Caco-2 (cell line): ENCODE data around the gene SPINK14. TPM values are rescaled to one million over a fixed set of nuclear protein-coding genes. Genes with fewer than 3 reads are reported as not detected.

ENCODE experiments used
- BruUV-seq: library from RNA; stranded (reverse); fragments of 400-500 nt; replicated peaks from 2 replicates; lab custom pipeline; 2021; lab: Mats Ljungman, UMichigan
- CTCF ChIA-PET: fragments of 300-600 bp; sonication (Branson Sonifier 250); formaldehyde crosslinking; loops from one replicate; lab custom pipeline; 2022; ENCODE audit warnings: antibody characterized with exemption; lab: Charles Lee
- POLR2A ChIA-PET: fragments of 300-600 bp; sonication (Branson Sonifier 250); formaldehyde crosslinking; loops from one replicate; lab custom pipeline; 2022; ENCODE audit warnings: antibody characterized with exemption; lab: Charles Lee
- DNase-seq, 2 experiments: peaks; one replicate each; pipeline versions ENCODE4 v3.0.0 to v3.0.0-alpha.2; 2020 to 2022
- H3K27me3 ChIP-seq: replicated peaks from 2 replicates; pipeline ENCODE4 v1.6.0; 2011; ENCODE audit warnings: low read length; ENCODE audit not compliant: control insufficient read depth, insufficient read depth
- H3K36me3 ChIP-seq: 2 replicates; pipeline ENCODE4 v1.5.1; 2011; ENCODE audit warnings: low read length; ENCODE audit not compliant: control insufficient read depth, insufficient read depth
- H3K4me1 ChIP-seq: fragments of 250-450 bp; sonication (Bioruptor Pico); 2 replicates; pipeline ENCODE4 v1.5.1; 2020; ENCODE audit warnings: mild to moderate bottlenecking
- H3K4me3 ChIP-seq: 2 replicates; pipeline ENCODE4 v1.5.1; 2011; ENCODE audit warnings: low read depth, mild to moderate bottlenecking, control low read depth, low read length
- H3K9me3 ChIP-seq: fragments of 250-450 bp; sonication (Bioruptor Pico); 2 replicates; pipeline ENCODE4 v1.5.1; 2020; ENCODE audit warnings: mild to moderate bottlenecking, moderate library complexity
- H3K27ac Mint-ChIP-seq: one replicate; pipeline ENCODE4 v1.8.0; 2022; ENCODE audit warnings: mixed read lengths; ENCODE audit not compliant: unreplicated experiment
- H3K27me3 Mint-ChIP-seq: one replicate; pipeline ENCODE4 v1.8.0; 2022; ENCODE audit warnings: mixed read lengths; ENCODE audit not compliant: insufficient read depth, unreplicated experiment
- H3K36me3 Mint-ChIP-seq: one replicate; pipeline ENCODE4 v1.8.0; 2022; ENCODE audit warnings: mild to moderate bottlenecking, mixed read lengths; ENCODE audit not compliant: insufficient read depth, unreplicated experiment
- H3K4me1 Mint-ChIP-seq: one replicate; pipeline ENCODE4 v1.8.0; 2022; ENCODE audit warnings: low read depth, mixed read lengths; ENCODE audit not compliant: unreplicated experiment
- H3K4me3 Mint-ChIP-seq: one replicate; pipeline ENCODE4 v1.8.0; 2022; ENCODE audit warnings: mild to moderate bottlenecking, moderate library complexity, mixed read lengths; ENCODE audit not compliant: unreplicated experiment
- H3K9me3 Mint-ChIP-seq: one replicate; pipeline ENCODE4 v1.8.0; 2022; ENCODE audit warnings: mixed read lengths; ENCODE audit not compliant: unreplicated experiment
- intact Hi-C: fragments of 100-400 bp; cut with micrococcal nuclease; formaldehyde crosslinking; loops from one replicate; pipeline ENCODE4 v1.10.0; 2022; ENCODE audit not compliant: unreplicated experiment
- total RNA-seq: library from RNA; stranded (reverse); gene quantifications from 2 replicates; pipeline ENCODE4 v1.2.3, GENCODE V29; 2022
- TF ChIP-seq, protein P1 (sequence below), 2 experiments: fragments of 200-600 bp in 1 of 2; IDR thresholded peaks; 1 replicate in 1 of 2; 2 replicates in 1 of 2; pipeline versions ENCODE4 v1.5.1 to v1.8.0; 2011 to 2022; ENCODE audit warnings: antibody characterized with exemption in 1 of 2, control low read depth in 1 of 2, inconsistent platforms in 1 of 2, low read depth in 1 of 2, low read length in 1 of 2, mild to moderate bottlenecking in 1 of 2, moderate library complexity in 1 of 2; ENCODE audit not compliant: insufficient read depth in 1 of 2, severe bottlenecking in 1 of 2, unreplicated experiment in 1 of 2

The SPINK14 gene
- total RNA-seq, 1 experiment from 2014 or later, result not detected

DNA sequence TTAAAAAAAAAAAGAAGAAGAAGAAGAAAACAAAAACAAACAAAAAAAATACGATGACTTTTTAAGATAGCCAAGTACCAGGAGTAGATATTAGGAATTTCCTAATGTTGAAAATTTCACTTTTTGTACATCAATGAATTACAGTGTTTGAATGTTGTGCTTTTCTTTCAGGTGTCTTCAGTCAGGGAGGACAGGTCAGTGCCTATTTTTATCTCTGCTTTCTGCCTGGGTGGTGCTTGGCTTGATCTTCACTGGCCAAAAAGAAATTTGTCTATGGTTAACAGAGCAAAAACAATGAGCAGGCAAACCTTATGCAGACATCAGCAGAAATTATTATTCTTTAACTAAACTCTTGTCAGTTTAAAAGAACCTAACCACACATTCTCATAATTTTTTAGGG, 37.5 kb downstream of the SPINK14 start:
- BruUV-seq, result no TSS peak

DNA sequence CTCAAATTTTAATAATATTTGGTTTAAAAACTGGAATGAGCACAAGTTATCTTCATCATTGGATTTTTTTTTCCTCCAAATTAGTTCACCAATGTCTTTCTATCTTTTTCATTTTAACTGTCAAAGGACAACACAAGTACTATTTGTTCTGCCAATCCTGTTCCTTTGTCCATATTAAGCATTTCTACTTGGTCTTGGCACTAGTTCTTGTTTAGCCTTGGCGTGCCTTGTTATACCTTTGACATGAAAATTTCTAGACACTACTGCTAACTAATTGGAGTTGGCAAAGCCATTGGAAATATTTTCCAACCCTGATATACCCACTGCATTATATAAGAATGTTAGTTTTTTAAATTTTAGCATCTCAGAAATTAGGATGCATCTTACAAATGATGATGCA, 38.3 kb downstream of the SPINK14 start:
- TF ChIP-seq, protein P1, sequence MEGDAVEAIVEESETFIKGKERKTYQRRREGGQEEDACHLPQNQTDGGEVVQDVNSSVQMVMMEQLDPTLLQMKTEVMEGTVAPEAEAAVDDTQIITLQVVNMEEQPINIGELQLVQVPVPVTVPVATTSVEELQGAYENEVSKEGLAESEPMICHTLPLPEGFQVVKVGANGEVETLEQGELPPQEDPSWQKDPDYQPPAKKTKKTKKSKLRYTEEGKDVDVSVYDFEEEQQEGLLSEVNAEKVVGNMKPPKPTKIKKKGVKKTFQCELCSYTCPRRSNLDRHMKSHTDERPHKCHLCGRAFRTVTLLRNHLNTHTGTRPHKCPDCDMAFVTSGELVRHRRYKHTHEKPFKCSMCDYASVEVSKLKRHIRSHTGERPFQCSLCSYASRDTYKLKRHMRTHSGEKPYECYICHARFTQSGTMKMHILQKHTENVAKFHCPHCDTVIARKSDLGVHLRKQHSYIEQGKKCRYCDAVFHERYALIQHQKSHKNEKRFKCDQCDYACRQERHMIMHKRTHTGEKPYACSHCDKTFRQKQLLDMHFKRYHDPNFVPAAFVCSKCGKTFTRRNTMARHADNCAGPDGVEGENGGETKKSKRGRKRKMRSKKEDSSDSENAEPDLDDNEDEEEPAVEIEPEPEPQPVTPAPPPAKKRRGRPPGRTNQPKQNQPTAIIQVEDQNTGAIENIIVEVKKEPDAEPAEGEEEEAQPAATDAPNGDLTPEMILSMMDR (IDR thresholded peaks at IDR 0.05; ENCODE audit: insufficient read depth in 1 of 2, low read depth in 1 of 2, low read length in 1 of 2, severe bottlenecking in 1 of 2, unreplicated experiment in 1 of 2), result no peak
- Histone ChIP-seq H3K27me3 (no peaks in the 10 kb centered on the region), H3K4me1 (no peaks in the 10 kb centered on the region), H3K36me3 (no peaks in the 10 kb centered on the region), H3K4me3 (no peak overlapping the region), H3K9me3 (no peaks in the 10 kb centered on the region; the same call in 1 of the 2 replicates)
- Mint-ChIP-seq H3K9me3 (no peaks in the 10 kb centered on the region), H3K4me1 (peaks cover 6% of the 10 kb centered on the region), H3K4me3 (no peak overlapping the region), H3K27me3 (no peaks in the 10 kb centered on the region), H3K27ac (no peak overlapping the region), H3K36me3 (no peaks in the 10 kb centered on the region)
- DNase-seq, result no peak
- CTCF ChIA-PET, result no interaction called here
- intact Hi-C loops, result no loop called here
- BruUV-seq, result no TSS peak
- POLR2A ChIA-PET, result no interaction called here

More for the DNA sequence above, 37.5 kb downstream of the SPINK14 start:
- Mint-ChIP-seq H3K36me3 (no peaks in the 10 kb centered on the region), H3K4me1 (peaks cover 6% of the 10 kb centered on the region), H3K27me3 (peaks cover 4% of the 10 kb centered on the region), H3K9me3 (no peaks in the 10 kb centered on the region), H3K4me3 (no peak overlapping the region), H3K27ac (no peak overlapping the region)
- no peaks in the 10 kb centered on the region; the same call in 1 of the 2 replicates for H3K9me3 ChIP-seq
- no peaks in the 10 kb centered on the region for H3K27me3 ChIP-seq
- DNase-seq, result no peak
- H3K4me1 ChIP-seq, result no peaks in the 10 kb centered on the region
- no peak overlapping the region for H3K4me3 ChIP-seq
- ChIA-PET CTCF (no interaction called here), POLR2A (no interaction called here)
- H3K36me3 ChIP-seq, result no peaks in the 10 kb centered on the region
- intact Hi-C loops, result no loop called here
- TF ChIP-seq, protein P1 (IDR thresholded peaks at IDR 0.05; ENCODE audit: insufficient read depth in 1 of 2, low read depth in 1 of 2, low read length in 1 of 2, severe bottlenecking in 1 of 2, unreplicated experiment in 1 of 2), result no peak

DNA sequence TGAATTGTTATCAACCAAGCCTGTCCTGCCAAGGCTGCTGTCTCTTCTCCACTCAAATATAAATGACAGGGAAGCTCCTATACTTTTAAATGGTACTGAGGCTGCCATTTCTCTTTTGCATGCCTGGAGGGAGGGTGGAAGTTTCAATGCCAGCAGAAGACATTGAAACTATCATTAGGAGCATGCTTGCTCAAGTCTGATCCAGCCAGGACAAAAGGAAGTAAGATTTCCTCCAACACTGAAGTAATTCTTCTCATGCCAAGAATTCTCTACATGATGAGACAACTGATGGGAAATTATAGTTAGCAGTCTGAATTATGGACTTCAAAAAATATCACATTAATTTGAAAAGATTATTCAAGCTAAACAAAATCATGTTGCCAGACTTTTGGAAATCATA, 39.9 kb downstream of the SPINK14 start:
- H3K36me3 Mint-ChIP-seq, result no peaks in the 10 kb centered on the region
- ChIA-PET POLR2A (no interaction called here), CTCF (no interaction called here)
- H3K27ac Mint-ChIP-seq, result no peak overlapping the region
- Histone ChIP-seq H3K4me1 (peaks cover 3% of the 10 kb centered on the region; the same call in 1 of the 2 replicates), H3K4me3 (no peak overlapping the region), H3K27me3 (no peaks in the 10 kb centered on the region), H3K9me3 (no peaks in the 10 kb centered on the region; the same call in 1 of the 2 replicates), H3K36me3 (no peaks in the 10 kb centered on the region)
- H3K4me1 Mint-ChIP-seq, result peaks cover 6% of the 10 kb centered on the region
- intact Hi-C loops, result no loop called here
- H3K9me3 Mint-ChIP-seq, result no peaks in the 10 kb centered on the region
- H3K27me3 Mint-ChIP-seq, result no peaks in the 10 kb centered on the region
- TF ChIP-seq, protein P1 (IDR thresholded peaks at IDR 0.05; ENCODE audit: insufficient read depth in 1 of 2, low read depth in 1 of 2, low read length in 1 of 2, severe bottlenecking in 1 of 2, unreplicated experiment in 1 of 2), result no peak
- DNase-seq, result no peak
- BruUV-seq, result no TSS peak
- no peak overlapping the region for H3K4me3 Mint-ChIP-seq
